Activated CD8-positive, alpha-beta T cell treated with anti-CD3 and anti-CD28 coated beads for 36 hours (primary cell): ENCODE measurements around the gene RNF183. TPM values are rescaled to one million over a fixed set of nuclear protein-coding genes. Genes with fewer than 3 reads are reported as not detected.
A peak's percentile ranks its signal among the peaks of the same experiment; 100 is the strongest.

Source experiments
- ATAC-seq: fragments of 200-7000 bp; cut with Tn5 transposase; one replicate; pipeline ENCODE4 v1.10.0; 2021; ENCODE audit warnings: mild to moderate bottlenecking, moderate library complexity
- CTCF ChIA-PET: fragments of 350-600 bp; sonication (Branson Sonifier 250); formaldehyde crosslinking; loops from one replicate; lab custom pipeline; 2021; ENCODE audit warnings: antibody characterized with exemption; lab: Charles Lee
- POLR2A ChIA-PET: fragments of 350-600 bp; sonication (Branson Sonifier 250); formaldehyde crosslinking; loops from one replicate; lab custom pipeline; 2021; ENCODE audit warnings: antibody characterized with exemption; lab: Charles Lee
- DNase-seq: peaks from one replicate; pipeline ENCODE4 v3.0.0-alpha.2; 2020
- H3K27ac Mint-ChIP-seq: one replicate; pipeline ENCODE4 v1.8.0; 2021; ENCODE audit warnings: mild to moderate bottlenecking, mixed read lengths
- H3K27me3 Mint-ChIP-seq: one replicate; pipeline ENCODE4 v1.8.0; 2021; ENCODE audit warnings: mixed read lengths
- H3K36me3 Mint-ChIP-seq: one replicate; pipeline ENCODE4 v1.8.0; 2021; ENCODE audit warnings: low read depth, mixed read lengths
- H3K4me1 Mint-ChIP-seq: one replicate; pipeline ENCODE4 v1.8.0; 2021; ENCODE audit warnings: low read depth, mixed read lengths
- H3K4me3 Mint-ChIP-seq: one replicate; pipeline ENCODE4 v1.8.0; 2021; ENCODE audit warnings: mild to moderate bottlenecking, moderate library complexity, mixed read lengths
- H3K9me3 Mint-ChIP-seq: one replicate; pipeline ENCODE4 v1.8.0; 2021; ENCODE audit warnings: mixed read lengths
- intact Hi-C: fragments of 100-400 bp; cut with micrococcal nuclease; formaldehyde crosslinking; loops from one replicate; pipeline ENCODE4 v1.10.0; 2022
- total RNA-seq, 2 experiments: library from RNA; stranded (reverse); gene quantifications; one replicate each; pipeline ENCODE4 v1.2.3, GENCODE V29; 2021
- TF ChIP-seq, protein P1 (sequence below): fragments of 200-600 bp; IDR thresholded peaks from one replicate; pipeline ENCODE4 v1.8.0; 2022; ENCODE audit warnings: antibody characterized with exemption, mild to moderate bottlenecking

RNF183 gene
- total RNA-seq, 2 experiments from 2014 or later: 0.27 TPM; not detected in 1

DNA sequence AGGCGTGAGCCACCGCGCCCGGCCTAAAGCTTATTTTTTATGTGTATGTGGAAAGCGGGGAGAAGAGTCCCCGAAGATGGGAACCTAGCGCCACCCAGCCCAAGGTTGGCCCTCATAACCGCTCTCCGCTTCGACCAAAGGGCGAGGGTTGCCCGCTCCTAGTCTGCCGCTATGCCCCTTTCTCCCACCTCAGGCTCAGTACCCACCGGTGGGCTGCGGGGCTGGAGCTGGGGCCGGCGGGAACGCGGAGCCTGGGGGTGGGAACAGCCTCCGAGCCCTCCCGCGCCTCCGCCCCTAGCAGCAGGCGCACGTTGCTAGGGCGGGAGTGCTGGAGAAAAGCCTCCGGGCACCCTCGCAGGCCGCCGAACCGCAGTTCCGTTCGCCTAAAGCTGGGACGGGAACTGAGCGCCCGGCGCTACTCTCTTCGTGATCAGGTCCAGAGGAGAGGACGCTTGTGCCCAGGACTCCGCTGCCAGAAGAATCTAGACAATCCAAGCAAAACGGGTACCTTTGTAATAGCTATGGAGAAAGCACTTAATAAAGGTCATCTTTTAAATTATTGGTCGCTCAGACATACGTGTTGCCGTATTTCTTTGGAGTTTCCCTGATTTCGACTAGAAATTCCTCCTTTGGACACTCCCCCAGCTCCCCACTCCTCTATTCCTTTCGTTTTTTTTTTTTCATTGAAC lies 37.0 kb upstream of the RNF183 start, which contains the start of gene WDR31:
Gene WDR31, minus strand, starts transcription at position 265 of the 689 bp plus-strand sequence. CDS start 8,253 bp downstream, outside the sequence.
- peak; percentile 97 for ATAC-seq
- intact Hi-C loops: loop anchor here (10.0 kb wide), 1 partner anchor 65 kb away; the partner anchor contains the start of genes CDC26 and PRPF4
- Mint-ChIP-seq H3K9me3 (no peaks in the 10 kb centered on the region), H3K4me1 (peaks cover 28% of the 10 kb centered on the region), H3K27me3 (no peaks in the 10 kb centered on the region), H3K27ac (no peak within 1 kb of the TSS), H3K36me3 (no peaks in the 10 kb centered on the region), H3K4me3 (peak within 1 kb of the TSS; percentile 75)
- peak; percentile 81 for DNase-seq
- POLR2A ChIA-PET: interaction anchor here (0.7 to 2.8 kb wide), 7 partner anchors 9 to 120 kb away, joined by 3 to 12 read pairs (median 4); partner anchors contain the start of genes C9orf43, CDC26, POLE3 and PRPF4
- TF ChIP-seq, protein P1, sequence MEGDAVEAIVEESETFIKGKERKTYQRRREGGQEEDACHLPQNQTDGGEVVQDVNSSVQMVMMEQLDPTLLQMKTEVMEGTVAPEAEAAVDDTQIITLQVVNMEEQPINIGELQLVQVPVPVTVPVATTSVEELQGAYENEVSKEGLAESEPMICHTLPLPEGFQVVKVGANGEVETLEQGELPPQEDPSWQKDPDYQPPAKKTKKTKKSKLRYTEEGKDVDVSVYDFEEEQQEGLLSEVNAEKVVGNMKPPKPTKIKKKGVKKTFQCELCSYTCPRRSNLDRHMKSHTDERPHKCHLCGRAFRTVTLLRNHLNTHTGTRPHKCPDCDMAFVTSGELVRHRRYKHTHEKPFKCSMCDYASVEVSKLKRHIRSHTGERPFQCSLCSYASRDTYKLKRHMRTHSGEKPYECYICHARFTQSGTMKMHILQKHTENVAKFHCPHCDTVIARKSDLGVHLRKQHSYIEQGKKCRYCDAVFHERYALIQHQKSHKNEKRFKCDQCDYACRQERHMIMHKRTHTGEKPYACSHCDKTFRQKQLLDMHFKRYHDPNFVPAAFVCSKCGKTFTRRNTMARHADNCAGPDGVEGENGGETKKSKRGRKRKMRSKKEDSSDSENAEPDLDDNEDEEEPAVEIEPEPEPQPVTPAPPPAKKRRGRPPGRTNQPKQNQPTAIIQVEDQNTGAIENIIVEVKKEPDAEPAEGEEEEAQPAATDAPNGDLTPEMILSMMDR: no peak
- CTCF ChIA-PET: interaction anchor here (0.7 to 2.5 kb wide), 11 partner anchors 9 to 318 kb away, joined by 3 to 14 read pairs (median 4); partner anchors contain the start of genes ALAD, BSPRY, CDC26 and PRPF4

DNA sequence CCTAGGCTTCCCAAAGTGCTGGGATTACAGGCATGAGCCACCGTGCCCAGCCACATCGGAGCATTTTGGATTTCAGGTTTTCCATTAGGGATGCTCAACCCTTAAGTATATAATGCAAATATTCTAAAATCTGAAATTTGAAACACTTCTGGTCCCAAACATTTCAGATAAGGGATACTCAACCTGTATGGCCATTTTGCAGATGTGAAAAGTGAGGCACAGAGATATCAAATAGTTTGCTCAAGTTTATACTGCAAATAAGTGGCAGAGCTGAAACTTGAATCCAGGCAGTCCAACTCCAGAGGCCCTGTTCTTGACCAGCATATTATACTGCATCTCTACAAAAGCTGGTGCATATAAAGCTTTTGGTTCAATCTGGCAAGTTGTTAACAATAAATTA lies 34.5 kb upstream of the RNF183 start:
- H3K27ac Mint-ChIP-seq: no peak overlapping the region
- H3K4me1 Mint-ChIP-seq: peaks cover 22% of the 10 kb centered on the region
- intact Hi-C loops: no loop called here
- CTCF ChIA-PET: no interaction called here
- H3K36me3 Mint-ChIP-seq: no peaks in the 10 kb centered on the region
- POLR2A ChIA-PET: interaction anchor here (1.3 kb wide), 1 partner anchor 10 kb away, joined by 3 read pairs; no protein-coding TSS in a partner anchor
- DNase-seq (no peak), ATAC-seq (no peak)
- H3K9me3 Mint-ChIP-seq: no peaks in the 10 kb centered on the region
- TF ChIP-seq, protein P1: no peak
- no peak overlapping the region for H3K4me3 Mint-ChIP-seq
- no peaks in the 10 kb centered on the region for H3K27me3 Mint-ChIP-seq

DNA sequence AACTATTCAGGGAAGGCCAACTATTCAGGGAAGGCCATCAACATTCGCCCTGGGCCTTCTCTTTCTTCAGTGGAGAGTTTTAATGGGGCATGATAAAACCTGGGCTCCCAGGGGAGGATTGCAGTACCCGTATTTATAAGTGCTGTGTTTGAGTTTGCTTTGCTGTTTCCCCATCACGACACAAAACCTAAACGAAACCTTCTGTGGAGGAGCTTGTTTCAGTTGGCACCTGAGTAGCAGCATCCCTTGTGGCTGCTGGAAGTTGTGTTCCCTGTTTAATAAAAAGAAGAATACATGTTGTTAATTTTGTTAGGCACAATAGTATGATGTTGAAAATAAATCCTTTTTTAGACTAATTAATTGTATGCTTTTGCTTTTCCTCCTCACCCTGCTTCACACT lies 28.6 kb upstream of the RNF183 start:
- intact Hi-C loops: no loop called here
- TF ChIP-seq, protein P1: no peak
- CTCF ChIA-PET: no interaction called here
- Mint-ChIP-seq H3K9me3 (no peaks in the 10 kb centered on the region), H3K36me3 (no peaks in the 10 kb centered on the region), H3K4me3 (no peak overlapping the region), H3K4me1 (no peaks in the 10 kb centered on the region), H3K27ac (no peak overlapping the region), H3K27me3 (no peaks in the 10 kb centered on the region)
- no peak for ATAC-seq
- POLR2A ChIA-PET: no interaction called here
- DNase-seq: no peak

DNA sequence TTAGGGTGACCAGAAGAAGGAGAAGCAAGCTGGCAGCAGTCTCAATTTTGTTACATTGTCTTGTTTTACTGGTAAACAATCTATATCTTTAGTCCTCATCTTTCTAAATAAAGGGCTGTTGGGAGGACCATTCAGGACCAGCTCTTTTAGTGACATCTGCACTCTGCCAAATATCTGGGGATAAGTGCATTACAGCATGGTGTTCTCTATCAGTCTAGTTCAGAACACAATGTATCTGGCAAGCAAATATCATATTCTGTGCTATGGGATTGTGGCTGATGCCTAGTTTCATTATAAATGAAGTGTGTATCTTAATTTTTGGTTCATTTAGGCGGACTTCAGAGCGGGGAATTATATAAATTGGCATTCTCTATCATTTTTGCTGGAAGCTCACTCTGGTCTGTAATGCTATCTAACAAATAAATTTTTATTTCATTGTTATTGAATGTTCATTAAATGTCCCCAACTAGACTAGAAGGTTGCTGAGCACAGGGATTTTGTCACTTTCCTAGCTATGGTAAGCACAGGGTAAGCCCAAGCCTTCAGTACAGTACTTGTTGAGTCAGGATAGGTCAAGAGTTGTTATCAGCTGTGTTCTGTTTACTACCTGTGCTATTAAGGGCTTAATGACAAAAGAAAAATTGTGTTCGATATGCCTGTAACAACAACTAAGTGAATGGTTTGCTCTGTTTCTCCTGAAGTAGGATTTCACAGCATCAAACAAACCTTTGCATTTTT lies 25.0 kb upstream of the RNF183 start:
- POLR2A ChIA-PET: interaction anchor here (1.2 kb wide), 1 partner anchor 53 kb away, joined by 3 read pairs; the partner anchor contains the start of gene CDC26
- TF ChIP-seq, protein P1: no peak
- Mint-ChIP-seq H3K27me3 (no peaks in the 10 kb centered on the region), H3K4me1 (no peaks in the 10 kb centered on the region), H3K36me3 (no peaks in the 10 kb centered on the region), H3K27ac (no peak overlapping the region), H3K9me3 (no peaks in the 10 kb centered on the region), H3K4me3 (no peak overlapping the region)
- CTCF ChIA-PET: interaction anchor here (0.8 to 1.9 kb wide), 2 partner anchors 10 to 11 kb away, joined by 4 to 5 read pairs; no protein-coding TSS in a partner anchor
- ATAC-seq (no peak), DNase-seq (no peak)
- intact Hi-C loops: no loop called here
